Gastrocnemius medialis (tissue), 4 donors: ENCODE measurements around the gene TGFA. TPM values are rescaled to one million over a fixed set of nuclear protein-coding genes. Genes with fewer than 3 reads are reported as not detected.

Experiments used
- ATAC-seq, 2 donors: fragments of 150-250 bp; one replicate each; pipeline ENCODE4 v1.9.1; 2016
- DNase-seq, 2 donors: peaks; one replicate each; pipeline ENCODE4 v3.0.0-alpha.2; 2019
- H3K27ac ChIP-seq, 4 donors: fragments of 200-600 bp; sonication (generic); 1 replicate in 1 of 4; 2 replicates in 3 of 4; pipeline ENCODE4 v1.5.1; 2016 to 2018; ENCODE audit warnings: mild to moderate bottlenecking in 2 of 4, moderate library complexity in 1 of 4
- H3K27me3 ChIP-seq, 3 donors: fragments of 200-600 bp; sonication (generic) in 2 of 3; 1 replicate in 1 of 3; 2 replicates in 2 of 3; pipeline versions ENCODE4 v1.5.1 to v1.6.0; 2016 to 2019; ENCODE audit warnings: mild to moderate bottlenecking in 1 of 3, moderate library complexity in 1 of 3
- H3K36me3 ChIP-seq, 2 donors: fragments of 200-600 bp; sonication (generic) in 1 of 2; one replicate each; pipeline ENCODE4 v1.5.1; 2017 to 2018
- H3K4me1 ChIP-seq, 2 donors: fragments of 200-600 bp; sonication (generic) in 1 of 2; one replicate each; pipeline ENCODE4 v1.5.1; 2016 to 2017; ENCODE audit warnings: mild to moderate bottlenecking in 2 of 2
- H3K4me3 ChIP-seq, 4 donors: fragments of 200-600 bp; sonication (generic) in 3 of 4; 1 replicate in 1 of 4; 2 replicates in 3 of 4; pipeline ENCODE4 v1.5.1; 2016 to 2019; ENCODE audit warnings: mild to moderate bottlenecking in 2 of 4
- H3K9me3 ChIP-seq, 3 donors: fragments of 200-600 bp; sonication (generic) in 2 of 3; 1 replicate in 1 of 3; 2 replicates in 2 of 3; pipeline ENCODE4 v1.5.1; 2016 to 2019
- POLR2A ChIP-seq, 2 donors: fragments of 450-650 bp; IDR thresholded peaks; one replicate each; pipeline ENCODE4 v1.6.1; 2017; ENCODE audit warnings: antibody characterized with exemption in 2 of 2, mild to moderate bottlenecking in 2 of 2, moderate library complexity in 2 of 2
- in situ Hi-C, 4 donors: fragments of 200-750 bp; cut with MboI; loops; one replicate each; pipeline versions ENCODE4 v1.15.0 to v1.8.0; 2017; ENCODE audit warnings: low sequenced_read_pairs in 4 of 4
- intact Hi-C: fragments of 100-400 bp; cut with DNase I; formaldehyde crosslinking; loops from one replicate; pipeline ENCODE4 v1.15.1; 2023; ENCODE audit warnings: low total_unique reads
- total RNA-seq, 4 donors: library from RNA; depleted of rRNA; stranded (reverse); fragments of >200 nt; gene quantifications; one replicate each; pipeline versions ENCODE4 v1.1.0 to v1.2.3, GENCODE V29; 2016
- TF ChIP-seq, protein P1 (sequence below), 5 experiments: fragments of 450-650 bp in 3 of 5; fragments of 200-600 bp in 2 of 5; sonication (generic) in 2 of 5; IDR thresholded peaks in 4 of 5; conservative IDR thresholded peaks in 1 of 5; 1 replicate in 4 of 5; 2 replicates in 1 of 5; pipeline ENCODE4 v1.5.1; 2016 to 2019; ENCODE audit warnings: antibody characterized with exemption in 5 of 5, mild to moderate bottlenecking in 3 of 5, moderate library complexity in 3 of 5

Gene TGFA
- total RNA-seq, 4 donors from 2014 or later = 0.05 to 0.26 (median 0.18) TPM; not detected in 1

DNA sequence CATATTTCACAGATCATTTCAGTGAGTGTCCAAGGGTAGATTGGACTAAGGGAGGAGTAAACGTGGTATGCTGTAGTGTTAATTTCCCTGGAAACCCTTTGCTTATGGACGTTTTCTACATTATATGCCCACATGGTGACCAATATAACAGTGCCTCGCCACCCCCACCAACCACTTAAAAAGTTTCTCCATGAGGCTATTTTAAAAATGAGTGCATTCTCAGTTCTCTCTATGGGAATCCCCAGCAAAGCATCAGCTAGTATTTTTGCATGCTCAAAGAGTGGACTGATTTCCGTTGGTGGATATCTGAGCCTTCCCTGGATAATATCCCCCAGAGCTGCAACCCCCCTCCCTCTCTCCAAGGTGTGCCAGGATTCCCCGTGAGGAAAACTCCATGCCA, 73.2 kb downstream of the TGFA start:
- intact Hi-C loops = no loop called here
- no peak for ATAC-seq
- Histone ChIP-seq H3K4me1 (no peaks in the 10 kb centered on the region), H3K27me3 (peaks cover 0 to 5% (median 0%) of the 10 kb centered on the region in 3 donors), H3K9me3 (no peaks in the 10 kb centered on the region), H3K27ac (no peak overlapping the region), H3K36me3 (no peaks in the 10 kb centered on the region), H3K4me3 (no peak overlapping the region)
- in situ Hi-C loops = no loop called here
- TF ChIP-seq, protein P1, sequence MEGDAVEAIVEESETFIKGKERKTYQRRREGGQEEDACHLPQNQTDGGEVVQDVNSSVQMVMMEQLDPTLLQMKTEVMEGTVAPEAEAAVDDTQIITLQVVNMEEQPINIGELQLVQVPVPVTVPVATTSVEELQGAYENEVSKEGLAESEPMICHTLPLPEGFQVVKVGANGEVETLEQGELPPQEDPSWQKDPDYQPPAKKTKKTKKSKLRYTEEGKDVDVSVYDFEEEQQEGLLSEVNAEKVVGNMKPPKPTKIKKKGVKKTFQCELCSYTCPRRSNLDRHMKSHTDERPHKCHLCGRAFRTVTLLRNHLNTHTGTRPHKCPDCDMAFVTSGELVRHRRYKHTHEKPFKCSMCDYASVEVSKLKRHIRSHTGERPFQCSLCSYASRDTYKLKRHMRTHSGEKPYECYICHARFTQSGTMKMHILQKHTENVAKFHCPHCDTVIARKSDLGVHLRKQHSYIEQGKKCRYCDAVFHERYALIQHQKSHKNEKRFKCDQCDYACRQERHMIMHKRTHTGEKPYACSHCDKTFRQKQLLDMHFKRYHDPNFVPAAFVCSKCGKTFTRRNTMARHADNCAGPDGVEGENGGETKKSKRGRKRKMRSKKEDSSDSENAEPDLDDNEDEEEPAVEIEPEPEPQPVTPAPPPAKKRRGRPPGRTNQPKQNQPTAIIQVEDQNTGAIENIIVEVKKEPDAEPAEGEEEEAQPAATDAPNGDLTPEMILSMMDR (IDR thresholded peaks at IDR 0.05 in 4 of 5, conservative IDR thresholded peaks at IDR 0.05 in 1 of 5) = no peak
- no peak for TF ChIP-seq POLR2A (IDR thresholded peaks at IDR 0.05)
- DNase-seq = no peak

DNA sequence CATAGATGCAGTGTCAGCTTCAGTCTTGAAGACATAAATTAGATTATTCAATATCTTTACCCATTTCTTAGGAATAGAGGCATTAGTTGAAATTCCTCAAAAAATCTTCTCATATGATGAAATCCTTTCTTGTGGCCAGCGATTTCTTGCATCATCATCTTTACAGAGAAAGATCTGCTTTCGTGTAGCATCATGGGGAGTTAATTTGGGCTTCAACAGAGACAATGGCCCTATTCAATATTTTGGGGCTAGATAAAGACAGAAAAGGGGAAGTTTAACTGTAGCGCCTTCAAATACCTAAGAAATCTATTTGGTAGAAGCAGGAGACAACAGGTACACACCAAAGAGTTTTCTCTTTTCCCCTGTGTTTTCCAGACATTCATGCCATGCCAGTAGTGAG, 73.8 kb downstream of the TGFA start:
- Histone ChIP-seq H3K36me3 (no peaks in the 10 kb centered on the region), H3K27ac (no peak overlapping the region), H3K4me1 (no peaks in the 10 kb centered on the region), H3K9me3 (no peaks in the 10 kb centered on the region), H3K27me3 (peaks cover 0 to 5% (median 0%) of the 10 kb centered on the region in 3 donors), H3K4me3 (no peak overlapping the region)
- intact Hi-C loops (no loop called here), in situ Hi-C loops (no loop called here)
- ATAC-seq (no peak), DNase-seq (no peak)
- TF ChIP-seq, protein P1 (IDR thresholded peaks at IDR 0.05 in 4 of 5, conservative IDR thresholded peaks at IDR 0.05 in 1 of 5) = no peak
- no peak for TF ChIP-seq POLR2A (IDR thresholded peaks at IDR 0.05)

DNA sequence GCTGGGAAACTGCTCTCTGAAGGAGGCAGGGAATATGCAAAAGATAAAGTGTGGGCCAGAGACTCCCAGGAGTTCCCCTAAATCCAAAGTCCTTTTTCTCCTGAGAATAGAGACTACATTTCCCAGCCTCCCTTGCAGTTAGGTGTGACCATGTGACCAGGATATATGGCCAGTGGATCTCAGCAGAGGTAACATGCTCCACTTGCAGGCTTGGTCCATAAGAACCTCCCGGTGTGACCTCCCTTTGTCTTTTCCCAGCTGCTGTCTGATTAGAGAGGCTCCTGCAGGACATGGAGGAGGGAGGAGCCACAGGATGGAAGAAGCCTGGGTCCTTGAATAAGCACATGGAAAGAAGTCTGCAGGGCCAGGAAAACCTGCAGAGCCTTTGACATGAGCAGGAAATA, 76.2 kb downstream of the TGFA start:
- peaks cover 0 to 5% (median 0%) of the 10 kb centered on the region in 3 donors for H3K27me3 ChIP-seq
- ATAC-seq (no peak), DNase-seq (no peak)
- no peak overlapping the region for H3K4me3 ChIP-seq
- no peaks in the 10 kb centered on the region for H3K36me3 ChIP-seq
- H3K27ac ChIP-seq = no peak overlapping the region
- H3K4me1 ChIP-seq = no peaks in the 10 kb centered on the region
- in situ Hi-C loops = no loop called here
- no peaks in the 10 kb centered on the region for H3K9me3 ChIP-seq
- TF ChIP-seq POLR2A (IDR thresholded peaks at IDR 0.05) = no peak
- intact Hi-C loops = no loop called here

DNA sequence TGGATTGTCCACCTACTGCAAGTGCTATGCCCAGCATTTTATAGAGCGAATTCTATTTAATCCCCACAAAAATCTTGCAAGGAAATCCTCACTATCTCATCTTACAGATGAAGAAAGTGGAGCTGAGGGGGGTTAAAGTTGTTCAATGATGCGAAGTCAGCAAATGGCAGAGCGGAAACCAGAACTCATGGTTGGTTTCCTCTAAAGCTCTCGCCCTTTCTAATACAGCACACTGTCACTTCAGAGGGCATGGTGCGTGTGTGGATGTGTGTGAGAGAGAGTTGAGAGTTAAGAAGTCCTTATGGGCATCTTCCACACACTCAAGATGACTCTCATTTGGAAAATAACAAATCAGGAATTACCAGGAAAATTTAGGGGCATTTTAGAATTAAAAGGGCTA, 78.4 kb downstream of the TGFA start:
- Histone ChIP-seq H3K4me3 (no peak overlapping the region), H3K27ac (no peak overlapping the region), H3K9me3 (no peaks in the 10 kb centered on the region), H3K4me1 (no peaks in the 10 kb centered on the region), H3K36me3 (no peaks in the 10 kb centered on the region), H3K27me3 (peaks cover 0 to 5% (median 0%) of the 10 kb centered on the region in 3 donors)
- in situ Hi-C loops = no loop called here
- intact Hi-C loops = no loop called here
- ATAC-seq (no peak), DNase-seq (no peak)
- no peak for TF ChIP-seq POLR2A (IDR thresholded peaks at IDR 0.05)
- TF ChIP-seq, protein P1 (IDR thresholded peaks at IDR 0.05 in 4 of 5, conservative IDR thresholded peaks at IDR 0.05 in 1 of 5) = no peak

DNA sequence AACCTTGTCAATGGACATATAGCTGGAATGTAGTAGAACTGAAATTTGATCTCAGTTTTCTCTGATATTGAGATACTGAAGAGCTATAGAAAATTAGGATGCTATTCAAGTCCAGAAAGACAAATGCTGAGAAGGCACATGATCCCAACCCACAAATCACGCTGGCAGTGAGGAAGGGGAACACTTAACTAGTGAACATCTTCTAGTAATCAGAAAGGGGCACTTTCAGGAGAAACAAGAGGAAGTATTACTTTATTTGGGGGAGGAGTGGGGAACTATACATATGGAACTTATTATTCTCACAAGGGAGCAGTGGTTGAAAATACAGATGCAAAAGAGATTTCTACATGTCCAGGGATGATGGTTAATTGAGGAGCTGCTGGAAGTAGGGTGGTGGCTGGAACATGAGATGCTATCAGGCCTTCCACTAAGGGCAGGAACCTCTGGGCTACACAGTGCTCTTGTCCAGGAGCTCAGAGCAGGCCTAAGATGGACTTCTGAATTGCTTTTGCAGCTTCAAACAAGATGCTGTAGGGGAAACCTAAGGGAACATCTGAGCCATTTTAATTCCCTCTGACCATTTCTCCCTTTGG, 79.3 kb downstream of the TGFA start:
- in situ Hi-C loops (no loop called here), intact Hi-C loops (no loop called here)
- DNase-seq = no peak
- no peak overlapping the region for H3K27ac ChIP-seq
- H3K4me3 ChIP-seq = no peak overlapping the region
- peaks cover 0 to 5% (median 0%) of the 10 kb centered on the region in 3 donors for H3K27me3 ChIP-seq
- no peak for TF ChIP-seq POLR2A (IDR thresholded peaks at IDR 0.05)
- TF ChIP-seq, protein P1 (IDR thresholded peaks at IDR 0.05 in 4 of 5, conservative IDR thresholded peaks at IDR 0.05 in 1 of 5) = no peak
- ATAC-seq = no peak
- no peaks in the 10 kb centered on the region for H3K4me1 ChIP-seq
- no peaks in the 10 kb centered on the region for H3K36me3 ChIP-seq
- no peaks in the 10 kb centered on the region for H3K9me3 ChIP-seq
